HG03135 (cell line): Measurements from ENCODE around the gene NNMT.

ENCODE experiments used
- ATAC-seq: cut with Tn5 transposase; IDR thresholded peaks from one replicate; pipeline ENCODE4 v1.9.1; 2021; ENCODE audit warnings: mild to moderate bottlenecking, moderate library complexity; ENCODE audit not compliant: unreplicated experiment

NNMT gene

DNA sequence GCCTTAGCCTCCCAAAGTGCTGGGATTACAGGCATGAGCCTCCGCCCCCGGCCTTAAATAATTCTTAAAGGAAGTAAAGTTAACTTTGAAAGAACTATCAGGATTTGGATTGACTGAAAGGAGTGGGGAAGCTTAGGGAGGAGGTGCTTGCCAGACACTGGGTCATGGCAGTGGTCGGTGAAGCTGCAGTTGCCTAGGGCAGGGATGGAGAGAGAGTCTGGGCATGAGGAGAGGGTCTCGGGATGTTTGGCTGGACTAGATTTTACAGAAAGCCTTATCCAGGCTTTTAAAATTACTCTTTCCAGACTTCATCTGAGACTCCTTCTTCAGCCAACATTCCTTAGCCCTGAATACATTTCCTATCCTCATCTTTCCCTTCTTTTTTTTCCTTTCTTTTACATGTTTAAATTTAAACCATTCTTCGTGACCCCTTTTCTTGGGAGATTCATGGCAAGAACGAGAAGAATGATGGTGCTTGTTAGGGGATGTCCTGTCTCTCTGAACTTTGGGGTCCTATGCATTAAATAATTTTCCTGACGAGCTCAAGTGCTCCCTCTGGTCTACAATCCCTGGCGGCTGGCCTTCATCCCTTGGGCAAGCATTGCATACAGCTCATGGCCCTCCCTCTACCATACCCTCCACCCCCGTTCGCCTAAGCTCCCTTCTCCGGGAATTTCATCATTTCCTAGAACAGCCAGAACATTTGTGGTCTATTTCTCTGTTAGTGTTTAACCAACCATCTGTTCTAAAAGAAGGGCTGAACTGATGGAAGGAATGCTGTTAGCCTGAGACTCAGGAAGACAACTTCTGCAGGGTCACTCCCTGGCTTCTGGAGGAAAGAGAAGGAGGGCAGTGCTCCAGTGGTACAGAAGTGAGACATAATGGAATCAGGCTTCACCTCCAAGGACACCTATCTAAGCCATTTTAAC lies at the start of gene NNMT:
Gene NNMT, plus strand, starts transcription at position 724 of the 929 bp plus-strand sequence. Its CDS starts 158 bp downstream, at position 882.
- no peak for ATAC-seq

DNA sequence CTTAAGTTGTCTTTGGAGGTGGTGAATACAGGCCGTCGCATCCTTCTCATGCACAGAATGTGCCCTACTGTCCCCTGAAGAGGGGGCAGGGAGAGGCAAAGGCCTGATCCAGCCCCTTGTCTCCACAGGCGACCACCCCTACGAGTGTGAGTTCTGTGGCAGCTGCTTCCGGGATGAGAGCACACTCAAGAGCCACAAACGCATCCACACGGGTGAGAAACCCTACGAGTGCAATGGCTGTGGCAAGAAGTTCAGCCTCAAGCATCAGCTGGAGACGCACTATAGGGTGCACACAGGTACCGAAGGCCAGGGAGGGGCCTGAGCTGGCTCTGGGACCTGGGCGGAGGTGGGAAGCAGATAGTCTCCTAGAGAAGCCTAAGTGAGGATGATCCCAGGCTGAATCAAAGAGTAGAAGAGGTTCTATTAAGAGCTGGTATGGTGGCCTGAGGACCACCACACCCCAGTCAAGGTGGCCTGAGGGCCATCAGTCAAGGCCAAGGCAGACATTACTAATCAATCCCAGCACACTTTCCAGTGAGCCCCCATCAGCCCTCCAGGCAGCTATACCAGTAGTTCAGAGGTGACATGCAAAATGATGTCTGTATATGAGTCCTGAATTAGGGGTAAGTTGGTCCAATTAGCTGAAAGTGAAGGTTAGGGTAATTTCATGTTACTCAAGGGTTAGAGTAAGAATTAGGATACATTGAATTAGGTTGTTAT lies 49.0 kb upstream of the NNMT start:
- no peak for ATAC-seq

DNA sequence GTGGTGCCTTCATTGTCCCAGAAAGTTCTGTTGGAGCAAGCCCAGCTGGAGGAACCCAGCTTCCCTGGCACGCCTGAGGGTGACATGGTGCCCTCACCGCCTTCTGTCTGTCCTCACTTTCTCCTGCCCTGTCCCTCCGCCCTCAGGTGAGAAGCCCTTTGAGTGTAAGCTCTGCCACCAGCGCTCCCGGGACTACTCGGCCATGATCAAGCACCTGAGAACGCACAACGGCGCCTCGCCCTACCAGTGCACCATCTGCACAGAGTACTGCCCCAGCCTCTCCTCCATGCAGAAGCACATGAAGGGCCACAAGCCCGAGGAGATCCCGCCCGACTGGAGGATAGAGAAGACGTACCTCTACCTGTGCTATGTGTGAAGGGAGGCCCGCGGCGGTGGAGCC lies 46.0 kb upstream of the NNMT start:
- no peak for ATAC-seq

DNA sequence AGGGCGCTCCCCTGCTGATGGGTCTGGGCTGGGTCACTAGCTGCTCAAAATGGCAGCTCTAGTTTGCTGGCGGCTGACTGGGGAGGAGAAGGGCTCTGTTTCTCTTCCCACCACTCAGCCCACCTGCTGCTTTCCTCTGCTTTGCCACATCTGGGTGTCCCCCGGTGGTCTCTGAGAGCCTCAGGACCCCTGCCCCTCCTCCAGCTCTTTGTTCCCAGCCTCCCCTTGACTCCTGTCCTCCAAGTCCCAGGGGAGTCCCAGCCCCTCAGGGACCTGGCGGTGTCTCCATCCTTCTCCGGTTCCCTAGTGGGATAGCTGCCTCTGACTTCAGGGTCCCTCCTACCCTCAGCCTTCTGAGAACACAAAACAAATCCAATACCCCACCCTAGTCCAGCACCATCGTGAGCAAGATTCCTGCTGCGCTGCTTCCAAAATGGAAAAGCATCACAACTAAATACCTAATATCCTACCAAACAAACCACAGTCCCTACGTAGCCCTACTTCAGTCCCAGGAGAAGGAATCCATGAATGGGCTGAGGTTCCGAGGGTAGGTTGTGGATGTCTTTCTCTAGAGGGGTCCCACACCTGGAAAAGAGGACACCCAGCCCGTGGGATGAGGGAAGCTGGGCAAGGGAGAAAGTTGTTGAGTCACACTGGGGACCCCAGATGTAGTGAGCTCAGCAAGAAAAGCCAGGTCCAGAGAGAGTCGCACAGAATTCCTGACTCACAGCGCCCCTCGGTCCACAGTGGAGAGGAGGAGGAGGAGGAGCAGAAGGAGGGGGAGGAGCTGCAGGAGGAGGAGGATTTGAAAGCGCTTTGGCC lies 45.0 kb upstream of the NNMT start:
- ATAC-seq = no peak

DNA sequence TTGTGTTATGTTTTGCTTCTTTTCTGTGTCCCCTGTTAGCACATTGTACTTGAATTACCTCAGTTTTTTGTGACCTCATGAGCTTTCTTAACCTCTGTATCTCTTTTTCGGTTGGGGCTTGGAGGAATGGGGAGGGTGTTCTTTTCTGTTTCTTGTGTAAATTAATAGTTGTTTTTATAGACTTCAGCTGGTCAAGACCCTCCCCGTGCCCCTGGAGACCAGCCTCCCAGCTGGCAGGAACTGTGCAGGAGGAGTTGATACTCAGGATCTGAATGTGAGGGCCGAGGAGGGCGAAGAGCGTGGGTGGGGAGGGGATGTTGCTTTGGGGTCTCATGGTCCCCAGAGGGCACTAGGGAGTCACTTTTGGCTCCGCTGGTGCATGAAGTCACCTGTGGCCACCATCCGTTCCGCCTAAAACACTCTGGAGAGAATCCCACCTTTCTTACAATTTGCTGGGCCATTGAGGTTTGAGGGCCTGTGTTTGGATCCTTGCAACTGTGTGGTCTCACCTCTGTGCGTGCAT lies 44.3 kb upstream of the NNMT start:
- ATAC-seq = no peak

DNA sequence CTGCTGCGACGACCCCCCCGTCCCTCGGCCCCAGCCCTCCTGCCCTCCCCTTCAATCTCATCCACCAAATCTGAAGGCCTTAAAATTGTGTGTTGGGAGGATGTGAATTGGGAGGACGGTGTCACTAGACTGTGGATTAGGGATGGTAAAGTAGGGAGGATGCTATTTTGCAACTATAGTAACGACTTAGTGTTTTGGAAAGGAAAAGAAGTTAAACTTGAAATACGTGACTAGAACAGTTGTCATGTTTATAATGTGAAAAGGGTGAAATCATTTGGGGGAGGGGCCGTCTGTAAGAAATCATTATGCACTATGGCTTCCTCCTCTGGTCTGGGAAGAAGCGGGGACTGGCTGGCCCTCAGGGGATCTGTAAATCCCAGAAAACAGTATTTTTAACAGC lies 43.4 kb upstream of the NNMT start:
- ATAC-seq = no peak

DNA sequence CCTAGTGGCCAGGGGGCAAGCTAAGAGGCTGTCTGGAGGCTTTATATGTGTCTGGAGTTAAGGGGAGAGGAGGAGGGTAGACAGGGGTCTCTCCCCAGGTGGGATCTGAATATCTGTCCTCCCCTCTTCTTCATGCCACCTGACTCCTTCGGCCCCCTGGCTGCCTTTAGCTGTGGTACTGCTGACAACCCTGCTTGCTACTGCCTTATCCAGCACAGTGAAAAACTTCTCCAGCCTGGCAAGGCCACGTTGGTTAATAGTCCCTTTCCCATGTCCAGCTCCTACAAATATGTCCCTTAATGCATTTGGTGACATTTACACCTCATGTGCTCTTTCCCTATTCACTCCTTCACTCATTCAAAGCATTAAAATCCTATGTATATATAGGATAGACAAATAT lies 42.4 kb upstream of the NNMT start:
- no peak for ATAC-seq

DNA sequence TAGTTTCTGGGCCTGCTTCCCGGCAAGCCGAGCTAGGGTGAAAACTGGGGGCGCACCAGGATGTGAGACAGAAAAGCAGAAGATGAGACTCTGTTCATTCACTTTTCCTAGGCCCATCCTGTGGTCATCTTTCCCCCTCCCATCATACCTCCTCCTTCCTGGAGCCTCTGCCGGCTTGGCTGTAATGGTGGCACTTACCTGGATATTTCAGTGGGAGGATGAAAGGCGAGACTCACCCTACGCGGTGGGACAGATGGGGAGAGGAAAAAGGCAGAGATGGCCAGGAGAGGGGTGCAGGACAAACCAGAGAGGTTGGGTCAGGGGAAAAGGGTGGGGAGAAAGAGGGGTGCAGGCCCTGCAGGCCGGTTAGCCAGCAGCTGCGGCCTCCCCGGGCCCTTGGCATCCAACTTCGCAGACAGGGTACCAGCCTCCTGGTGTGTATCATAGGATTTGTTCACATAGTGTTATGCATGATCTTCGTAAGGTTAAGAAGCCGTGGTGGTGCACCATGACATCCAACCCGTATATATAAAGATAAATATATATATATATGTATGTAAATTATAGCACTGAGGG lies 41.5 kb upstream of the NNMT start:
- no peak for ATAC-seq

DNA sequence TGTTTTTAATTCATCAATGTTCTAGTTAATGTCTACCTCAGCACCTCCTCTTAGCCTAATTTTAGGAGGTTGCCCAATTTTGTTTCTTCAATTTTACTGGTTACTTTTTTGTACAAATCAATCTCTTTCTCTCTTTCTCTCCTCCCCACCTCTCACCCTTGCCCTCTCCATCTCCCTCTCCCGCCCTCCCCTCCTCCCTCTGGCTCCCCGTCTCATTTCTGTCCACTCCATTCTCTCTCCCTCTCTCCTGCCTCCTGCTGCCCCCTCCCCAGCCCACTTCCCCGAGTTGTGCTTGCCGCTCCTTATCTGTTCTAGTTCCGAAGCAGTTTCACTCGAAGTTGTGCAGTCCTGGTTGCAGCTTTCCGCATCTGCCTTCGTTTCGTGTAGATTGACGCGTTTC lies 40.9 kb upstream of the NNMT start:
- no peak for ATAC-seq

DNA sequence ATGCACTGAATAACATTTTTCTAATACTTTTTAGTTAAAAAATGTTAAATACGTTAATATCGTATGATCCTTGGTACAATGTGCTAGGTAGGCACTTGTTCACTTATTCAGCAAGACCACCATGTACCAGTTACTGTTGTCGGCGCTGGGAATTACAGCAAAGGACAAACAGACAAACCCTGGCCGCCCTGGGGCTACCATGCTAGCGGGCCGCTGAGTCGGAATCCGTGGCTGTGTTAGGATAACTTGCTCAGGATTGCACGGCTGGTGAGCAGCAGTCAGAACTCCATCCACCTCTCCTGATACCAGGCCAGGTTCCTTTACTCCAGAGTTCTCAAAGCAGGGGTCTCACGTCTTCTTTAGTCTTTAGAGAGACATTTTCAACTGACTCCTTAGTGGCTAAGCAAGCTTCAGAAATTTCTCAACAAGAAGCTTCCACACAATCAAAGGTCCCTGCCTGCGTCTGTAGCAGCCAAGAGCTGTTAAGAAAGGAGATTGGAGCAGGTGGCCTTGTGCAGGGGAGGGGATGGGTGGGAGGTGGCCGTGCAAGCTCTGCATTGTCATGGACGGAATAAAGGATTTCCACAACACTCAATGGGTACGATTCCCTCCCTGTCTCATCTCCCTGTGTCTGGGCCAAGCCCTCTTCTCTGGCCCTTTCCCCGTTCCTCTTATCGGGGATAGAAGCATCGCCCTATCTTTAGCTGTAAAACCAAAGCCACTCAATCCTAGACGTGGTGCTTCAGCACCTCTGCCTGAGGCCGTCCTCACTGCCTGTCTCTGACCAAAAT lies 39.8 kb upstream of the NNMT start:
- no peak for ATAC-seq

DNA sequence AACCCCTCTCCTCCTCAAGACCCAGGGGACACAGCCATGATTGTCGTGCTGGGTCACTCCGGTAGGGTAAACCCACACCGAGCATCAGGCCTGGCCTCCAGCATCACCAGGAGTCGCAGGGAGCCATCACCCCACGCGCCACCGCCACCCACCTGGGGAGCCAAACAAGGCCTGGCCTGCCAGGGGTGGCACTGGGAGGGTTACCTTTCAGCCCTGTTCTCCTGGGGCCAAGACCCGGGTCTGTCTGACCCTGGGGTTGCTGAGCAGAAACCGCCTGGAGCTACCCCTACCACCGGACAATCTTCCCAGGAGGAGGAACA lies 39.3 kb upstream of the NNMT start:
- no peak for ATAC-seq

DNA sequence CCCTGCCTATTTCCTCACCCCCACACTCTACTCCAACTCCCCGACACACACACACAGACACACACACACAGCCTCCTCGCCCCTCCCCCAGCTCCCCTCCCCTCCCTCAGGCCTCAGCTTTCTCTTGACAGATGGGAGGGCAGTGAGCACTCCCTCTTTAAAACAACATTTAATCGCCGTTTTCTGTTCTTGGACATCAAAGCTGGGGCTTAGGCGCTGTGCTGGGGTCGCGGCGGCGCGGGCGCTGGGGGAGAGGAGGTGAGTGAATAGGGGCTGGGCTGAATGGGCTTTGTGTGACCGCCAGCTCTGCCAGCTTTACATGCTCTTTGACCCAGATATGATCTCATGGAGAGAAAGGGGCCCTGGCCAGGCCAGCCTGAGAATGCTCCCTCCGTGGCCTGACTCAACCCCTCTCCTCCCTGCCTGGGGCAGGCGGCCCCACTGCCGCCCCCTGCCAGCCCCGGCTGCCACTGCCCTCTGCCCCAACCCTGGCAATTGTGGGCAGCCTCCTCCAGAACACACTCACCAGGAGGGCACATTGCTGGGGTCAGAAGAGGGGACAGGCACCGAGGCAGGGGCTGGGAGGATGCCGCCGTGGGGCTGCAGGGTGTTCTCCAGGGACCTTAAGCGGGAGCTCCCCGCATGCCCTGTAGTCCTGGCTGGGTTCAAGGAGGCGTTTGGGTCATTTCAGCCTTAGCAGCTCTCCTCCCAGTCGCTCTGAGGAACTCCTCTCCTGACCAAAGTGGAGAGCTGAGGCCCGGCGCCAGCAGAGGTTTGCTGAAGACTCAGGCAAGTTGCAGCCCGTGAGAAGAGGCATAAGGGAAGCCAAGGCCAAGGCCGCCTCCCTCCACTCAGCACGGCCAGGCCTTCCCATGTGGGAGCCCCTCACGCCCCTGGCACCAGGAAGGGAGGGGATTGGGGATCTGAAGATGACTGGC lies 38.3 kb upstream of the NNMT start:
- no peak for ATAC-seq

DNA sequence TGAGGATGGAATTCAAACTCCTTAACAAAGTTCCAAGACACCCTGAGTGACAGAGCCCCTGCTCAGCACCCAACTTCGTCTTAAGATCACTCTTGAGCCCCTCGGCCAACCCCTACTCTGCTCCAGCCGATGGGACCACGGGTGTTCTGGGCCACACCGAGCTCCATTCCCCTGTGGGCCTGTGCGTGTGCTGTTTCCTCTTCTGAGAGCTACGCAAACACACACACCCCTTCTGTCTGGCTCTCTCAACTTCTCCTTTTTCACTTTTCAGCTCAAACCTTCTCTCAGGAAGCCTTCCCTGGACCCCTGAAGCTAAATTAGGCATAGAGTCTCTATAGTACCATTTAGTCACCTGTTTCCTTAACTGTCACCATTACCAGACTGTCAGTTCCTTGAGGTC lies 37.5 kb upstream of the NNMT start:
- ATAC-seq = no peak

DNA sequence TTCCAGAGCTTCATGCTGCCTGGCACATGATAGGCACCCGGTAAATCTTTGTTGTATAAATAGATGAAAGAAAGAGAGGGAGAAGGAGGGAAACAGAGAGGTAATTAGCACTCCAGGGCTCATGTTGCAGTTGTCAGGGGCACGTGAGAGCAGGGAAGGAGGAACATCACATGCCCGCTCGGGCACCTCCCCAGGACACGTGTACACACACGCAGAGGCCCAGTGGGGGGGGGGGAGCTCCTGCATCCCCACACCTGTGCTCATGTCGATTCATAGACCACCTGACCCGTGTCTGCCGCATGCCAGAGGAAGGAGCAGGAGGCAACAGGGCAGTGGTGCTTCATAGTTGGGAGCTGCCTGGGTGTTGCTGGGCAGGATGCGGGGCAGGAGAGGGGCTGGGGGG lies 37.1 kb upstream of the NNMT start:
- ATAC-seq = no peak

DNA sequence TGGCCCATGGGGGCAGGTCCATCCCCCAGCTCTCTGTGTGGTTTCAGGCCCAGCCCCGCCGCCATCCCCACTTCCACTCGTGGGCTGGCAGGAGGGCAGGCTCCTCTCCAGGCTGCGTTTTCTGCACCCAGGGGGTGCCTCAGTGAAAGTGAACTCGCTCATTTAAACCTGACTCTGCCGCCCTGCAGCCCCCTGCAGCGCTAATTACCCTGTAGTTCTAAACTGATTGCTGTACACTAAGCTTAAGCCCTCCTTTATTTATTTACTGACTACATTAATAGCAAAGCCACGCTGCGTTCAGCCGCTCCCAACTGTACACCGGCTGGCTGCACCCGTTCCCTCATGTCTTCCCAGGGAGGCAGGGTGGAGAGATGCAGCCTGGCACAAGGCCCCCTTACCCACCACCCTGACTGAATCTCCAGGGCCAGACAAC lies 36.6 kb upstream of the NNMT start:
- ATAC-seq = no peak

DNA sequence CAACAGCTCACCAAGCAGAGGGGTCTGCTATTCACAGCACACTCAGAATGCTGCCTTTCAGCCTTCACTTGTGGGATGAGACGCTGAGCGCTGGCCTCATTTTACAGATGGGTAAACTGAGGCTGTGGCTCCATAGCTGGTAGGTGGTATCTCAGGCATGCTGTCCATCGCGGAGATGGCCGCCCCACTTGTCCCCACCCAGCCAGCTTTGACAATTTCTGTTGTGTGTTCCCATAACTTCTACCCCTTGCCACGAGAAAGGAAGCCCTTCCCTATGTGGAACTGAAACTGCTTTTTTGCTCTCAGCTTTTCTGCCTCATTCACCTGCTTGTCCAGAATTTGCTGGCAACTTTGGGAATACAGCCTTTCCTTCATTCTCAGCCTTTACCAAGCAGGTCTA lies 36.1 kb upstream of the NNMT start:
- no peak for ATAC-seq

DNA sequence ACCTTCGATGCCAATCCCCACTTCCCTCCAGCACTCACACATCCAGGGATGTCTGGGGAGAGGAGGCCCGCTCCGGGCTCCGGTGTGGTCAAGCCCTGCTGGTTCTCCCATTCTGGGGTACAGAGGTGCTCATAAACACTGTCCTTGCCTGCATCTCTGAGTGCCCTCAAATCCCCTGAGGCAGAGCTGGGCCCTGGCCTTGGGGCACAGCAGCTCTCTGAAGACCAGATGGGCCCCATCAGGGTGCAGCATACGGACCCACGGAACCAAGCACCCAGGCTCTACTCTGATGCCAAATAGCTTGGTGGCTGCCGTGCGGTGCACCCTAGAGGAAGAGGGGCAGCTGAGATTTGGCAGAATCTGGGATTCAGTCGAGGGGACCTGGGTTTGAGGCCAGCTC lies 35.7 kb upstream of the NNMT start:
- ATAC-seq = no peak

DNA sequence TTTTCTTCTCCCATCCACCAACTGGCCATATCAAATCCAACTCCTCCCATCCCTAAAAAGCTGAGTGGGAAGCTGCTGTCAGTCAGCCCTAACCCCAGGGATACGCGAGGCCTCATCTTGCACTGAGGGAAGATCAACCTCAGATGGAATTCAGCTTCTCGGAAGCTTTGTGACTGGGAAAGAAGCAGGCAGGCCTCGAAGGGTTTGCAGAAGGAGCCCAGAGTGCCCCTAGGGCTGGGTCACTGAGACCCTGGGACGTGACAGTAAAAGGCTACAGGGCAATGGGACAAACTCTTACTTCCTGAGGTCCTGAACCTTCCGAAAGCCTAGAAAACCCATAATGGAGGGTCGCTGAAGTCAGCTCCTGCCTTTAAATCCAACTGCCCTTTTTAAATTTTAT lies 34.4 kb upstream of the NNMT start:
- no peak for ATAC-seq
